ENCODE measurements around the gene TOLLIP.

DNA sequence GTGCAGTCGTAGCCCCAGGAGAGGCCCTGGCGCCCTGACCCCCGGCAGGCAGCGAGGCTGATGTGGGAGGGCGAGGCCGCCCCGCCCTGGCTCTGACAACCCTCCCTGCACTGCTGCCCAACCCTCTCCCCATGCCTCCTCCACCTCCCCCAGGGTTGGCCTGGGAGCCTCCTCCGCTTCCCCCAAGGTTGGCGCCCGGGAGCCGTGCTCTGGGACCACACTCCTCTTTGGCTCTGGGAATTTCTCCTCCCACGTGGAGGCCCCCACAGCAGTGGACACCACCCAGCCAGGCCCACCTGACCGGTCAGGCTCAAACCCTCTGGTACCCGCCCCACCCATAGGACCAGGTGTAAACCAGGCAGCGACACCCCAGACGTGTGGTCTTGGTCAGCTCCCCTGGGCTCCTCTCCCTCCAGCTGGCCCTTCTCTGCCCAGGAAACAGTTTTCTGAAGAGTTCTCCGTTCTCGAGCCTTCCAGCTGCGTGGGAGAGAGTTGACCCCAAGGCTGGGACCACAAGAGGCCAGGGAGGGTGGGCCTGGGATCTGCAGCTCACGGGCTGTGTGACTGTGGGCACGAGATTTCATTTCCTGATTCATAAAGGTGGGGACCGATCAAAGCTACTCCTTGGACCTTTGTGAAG is 40.8 kb upstream of the TOLLIP start:
- TF ChIP-seq, protein P1, sequence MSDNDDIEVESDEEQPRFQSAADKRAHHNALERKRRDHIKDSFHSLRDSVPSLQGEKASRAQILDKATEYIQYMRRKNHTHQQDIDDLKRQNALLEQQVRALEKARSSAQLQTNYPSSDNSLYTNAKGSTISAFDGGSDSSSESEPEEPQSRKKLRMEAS (IDR thresholded peaks at IDR 0.05) = no peak
- TF ChIP-seq CEBPB (IDR thresholded peaks at IDR 0.05) (no peak), ZBTB7A (IDR thresholded peaks at IDR 0.05; ENCODE audit: low read depth) (no peak), REST (IDR thresholded peaks at IDR 0.05; ENCODE audit: low read depth) (no peak), CREB1 (IDR thresholded peaks at IDR 0.05; ENCODE audit: low read depth) (no peak), YY1 (IDR thresholded peaks at IDR 0.05; ENCODE audit: low read depth) (no peak)

Data from Ishikawa (cell line).